SK-N-SH (cell line): Measurements from ENCODE around the gene VPS33B. TPM values are rescaled to one million over a fixed set of nuclear protein-coding genes. Genes with fewer than 3 reads are reported as not detected.

ENCODE experiments used
- CTCF ChIA-PET: fragments of 300-600, 350-600 bp; formaldehyde crosslinking; extraction: SDS; loops from one replicate; lab custom pipeline; 2021; lab: Yijun Ruan, JAX
- POLR2A ChIA-PET: fragments of 350-600 bp; sonication (Branson Sonifier 250); formaldehyde crosslinking; extraction: SDS; loops from one replicate; lab custom pipeline; 2020; ENCODE audit warnings: antibody characterized with exemption, inconsistent platforms; lab: Yijun Ruan, JAX
- DNase-seq: peaks from one replicate; pipeline ENCODE4 v3.0.0; 2012
- H2AFZ ChIP-seq: fragments of 200-600 bp; sonication (generic); 2 replicates; pipeline ENCODE4 v1.8.1; 2016; ENCODE audit warnings: antibody characterized with exemption, mild to moderate bottlenecking, low read depth
- H3F3A ChIP-seq: fragments of 200-600 bp; sonication (generic); replicated peaks from 2 replicates; pipeline ENCODE3; 2016; ENCODE audit warnings: antibody characterized with exemption, mild to moderate bottlenecking; ENCODE audit not compliant: insufficient read depth
- H3K27ac ChIP-seq, 2 experiments: fragments of 200-500 bp in 1 of 2; fragments of 200-600 bp in 1 of 2; sonication (Bioruptor generic) in 1 of 2; sonication (generic), shearing (Covaris generic) in 1 of 2; 2 replicates each; pipeline versions ENCODE4 v1.5.1 to v1.6.1; 2014 to 2016; ENCODE audit warnings: low read depth in 2 of 2, inconsistent platforms in 1 of 2, low read length in 1 of 2, mild to moderate bottlenecking in 1 of 2, mixed read lengths in 1 of 2
- H3K27me3 ChIP-seq: fragments of 200-600 bp; sonication (generic), shearing (Covaris generic); 2 replicates; pipeline ENCODE4 v1.6.1; 2016; ENCODE audit warnings: mixed run types; ENCODE audit not compliant: insufficient read depth
- H3K36me3 ChIP-seq, 2 experiments: fragments of 200-500 bp in 1 of 2; fragments of 200-600 bp in 1 of 2; sonication (Bioruptor generic) in 1 of 2; sonication (generic) in 1 of 2; replicated peaks in 1 of 2; 2 replicates each; pipeline versions ENCODE3 to v1.5.1; 2014 to 2016; ENCODE audit warnings: low read length in 1 of 2, mild to moderate bottlenecking in 1 of 2; ENCODE audit not compliant: insufficient read depth in 2 of 2, control insufficient read depth in 1 of 2
- H3K4me1 ChIP-seq, 2 experiments: fragments of 200-500 bp in 1 of 2; fragments of 200-600 bp in 1 of 2; sonication (Bioruptor generic) in 1 of 2; sonication (generic), shearing (Covaris generic) in 1 of 2; 2 replicates each; pipeline versions ENCODE4 v1.5.1 to v1.6.1; 2014 to 2016; ENCODE audit warnings: low read depth in 1 of 2, low read length in 1 of 2, mixed run types in 1 of 2; ENCODE audit not compliant: insufficient read depth in 2 of 2, control insufficient read depth in 1 of 2
- H3K4me2 ChIP-seq: fragments of 200-600 bp; sonication (generic), shearing (Covaris generic); 2 replicates; pipeline ENCODE4 v1.6.1; 2017; ENCODE audit warnings: mixed run types
- H3K4me3 ChIP-seq, 2 experiments: fragments of 200-500 bp in 1 of 2; fragments of 200-600 bp in 1 of 2; sonication (Bioruptor generic) in 1 of 2; sonication (generic), shearing (Covaris generic) in 1 of 2; 2 replicates each; pipeline versions ENCODE4 v1.5.1 to v1.8.1; 2014 to 2016; ENCODE audit warnings: low read depth in 2 of 2, inconsistent platforms in 1 of 2, low read length in 1 of 2, mild to moderate bottlenecking in 1 of 2, mixed read lengths in 1 of 2, moderate library complexity in 1 of 2
- H3K79me2 ChIP-seq: fragments of 200-600 bp; sonication (generic); 2 replicates; pipeline ENCODE4 v1.8.1; 2017; ENCODE audit warnings: mild to moderate bottlenecking; ENCODE audit not compliant: insufficient read depth
- H3K9ac ChIP-seq: fragments of 200-600 bp; sonication (generic); 2 replicates; pipeline ENCODE4 v1.6.1; 2017; ENCODE audit warnings: mixed run types
- H3K9me2 ChIP-seq: fragments of 200-600 bp; sonication (generic); 2 replicates; pipeline ENCODE4 v1.6.1; 2017; ENCODE audit warnings: mixed run types
- H3K9me3 ChIP-seq: fragments of 200-600 bp; sonication (generic); 2 replicates; pipeline ENCODE4 v1.6.1; 2017; ENCODE audit warnings: mixed run types, mild to moderate bottlenecking, moderate library complexity
- H4K20me1 ChIP-seq: fragments of 200-600 bp; sonication (generic); 2 replicates; pipeline ENCODE4 v1.6.1; 2017; ENCODE audit warnings: mild to moderate bottlenecking, mixed run types; ENCODE audit not compliant: insufficient read depth
- CHD2 ChIP-seq: fragments of 150-350 bp; IDR thresholded peaks from 2 replicates; pipeline ENCODE4 v1.6.1; 2018; ENCODE audit warnings: low read length; ENCODE audit not compliant: partially characterized antibody
- FOXJ3 ChIP-seq: sonication (generic); formaldehyde crosslinking; IDR thresholded peaks from 2 replicates; pipeline ENCODE4 v1.5.1; 2020; ENCODE audit warnings: mild to moderate bottlenecking, missing genetic modification reagents
- FOXM1 ChIP-seq: IDR thresholded peaks from 2 replicates; pipeline ENCODE4 v1.4.0; 2012; ENCODE audit warnings: low read depth, mild to moderate bottlenecking
- GABPA ChIP-seq: IDR thresholded peaks from 2 replicates; pipeline ENCODE4 v1.4.0; 2012; ENCODE audit warnings: low read depth, mild to moderate bottlenecking
- MEF2A ChIP-seq: IDR thresholded peaks from 2 replicates; pipeline ENCODE4 v1.4.0; 2012; ENCODE audit warnings: low read depth, borderline replicate concordance
- NRF1 ChIP-seq: IDR thresholded peaks from 2 replicates; pipeline ENCODE4 v1.6.1; 2012; ENCODE audit warnings: low read depth, mild to moderate bottlenecking, low read length
- PBX3 ChIP-seq: IDR thresholded peaks from 2 replicates; pipeline ENCODE4; 2012
- RAD21 ChIP-seq: IDR thresholded peaks from 2 replicates; pipeline ENCODE4 v1.6.1; 2012; ENCODE audit warnings: mild to moderate bottlenecking, low read length
- RCOR1 ChIP-seq: fragments of 150-350 bp; IDR thresholded peaks from 2 replicates; pipeline ENCODE4 v1.6.1; 2017; ENCODE audit warnings: antibody characterized with exemption, low read length
- RXRA ChIP-seq: IDR thresholded peaks from 2 replicates; pipeline ENCODE4 v1.4.0; 2012; ENCODE audit warnings: low read depth, mild to moderate bottlenecking, borderline replicate concordance
- SMC3 ChIP-seq: IDR thresholded peaks from 2 replicates; pipeline ENCODE4 v1.6.1; 2012; ENCODE audit warnings: low read depth, low read length, improper control_type of control experiment
- TAF1 ChIP-seq: IDR thresholded peaks from 2 replicates; pipeline ENCODE4 v1.6.1; 2012; ENCODE audit warnings: low read depth, mild to moderate bottlenecking, low read length, moderate library complexity, borderline replicate concordance
- TEAD4 ChIP-seq: IDR thresholded peaks from 2 replicates; pipeline ENCODE4 v1.4.0; 2012; ENCODE audit warnings: mild to moderate bottlenecking, borderline replicate concordance; ENCODE audit not compliant: insufficient read depth
- USF1 ChIP-seq: IDR thresholded peaks from 2 replicates; pipeline ENCODE4 v1.4.0; 2012; ENCODE audit warnings: low read depth, borderline replicate concordance
- USF2 ChIP-seq: fragments of 150-350 bp; IDR thresholded peaks from 2 replicates; pipeline ENCODE4 v1.6.1; 2017; ENCODE audit warnings: antibody characterized with exemption, low read length, low read depth, borderline replicate concordance
- YY1 ChIP-seq: IDR thresholded peaks from 2 replicates; pipeline ENCODE4 v1.4.0; 2012; ENCODE audit warnings: low read depth, mild to moderate bottlenecking
- WGBS: methylation state at CpG from one replicate; pipeline ENCODE4 v1.1.6; 2017; ENCODE audit warnings: low lambda C conversion rate; 5-methylcytosine and 5-hydroxymethylcytosine counted together
- polyA plus RNA-seq, 3 experiments: library from polyadenylated mRNA; depleted of rRNA; stranded (reverse); fragments of >200 nt; gene quantifications; 2 replicates each; pipeline ENCODE4 v1.2.3, GENCODE V29; 2012
- TF ChIP-seq, protein P1 (sequence below): fragments of 150-350 bp; IDR thresholded peaks from 2 replicates; pipeline ENCODE4 v1.6.1; 2016; ENCODE audit warnings: mild to moderate bottlenecking, low read depth, low read length
- TF ChIP-seq, protein P2 (sequence below): fragments of 200-600 bp; sonication (generic); IDR thresholded peaks from 2 replicates; pipeline ENCODE4 v1.6.1; 2017; ENCODE audit warnings: antibody characterized with exemption, mild to moderate bottlenecking, moderate library complexity
- TF ChIP-seq, protein P3 (sequence below): IDR thresholded peaks from 2 replicates; pipeline ENCODE4 v1.4.0; 2012; ENCODE audit warnings: low read depth, borderline replicate concordance

Gene VPS33B
- polyA plus RNA-seq, 1 of the 3 experiments (the other 2 are of a cell fraction) = 16.6 TPM

- TF ChIP-seq MEF2A (no peak), TAF1 (no peak), RXRA (no peak), NRF1 (no peak), GABPA (no peak), FOXJ3 (no peak), USF1 (no peak), RCOR1 (no peak), SMC3 (no peak), FOXM1 (no peak), USF2 (no peak)
- TF ChIP-seq, protein P1, sequence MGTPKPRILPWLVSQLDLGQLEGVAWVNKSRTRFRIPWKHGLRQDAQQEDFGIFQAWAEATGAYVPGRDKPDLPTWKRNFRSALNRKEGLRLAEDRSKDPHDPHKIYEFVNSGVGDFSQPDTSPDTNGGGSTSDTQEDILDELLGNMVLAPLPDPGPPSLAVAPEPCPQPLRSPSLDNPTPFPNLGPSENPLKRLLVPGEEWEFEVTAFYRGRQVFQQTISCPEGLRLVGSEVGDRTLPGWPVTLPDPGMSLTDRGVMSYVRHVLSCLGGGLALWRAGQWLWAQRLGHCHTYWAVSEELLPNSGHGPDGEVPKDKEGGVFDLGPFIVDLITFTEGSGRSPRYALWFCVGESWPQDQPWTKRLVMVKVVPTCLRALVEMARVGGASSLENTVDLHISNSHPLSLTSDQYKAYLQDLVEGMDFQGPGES = no peak
- TF ChIP-seq, protein P2, sequence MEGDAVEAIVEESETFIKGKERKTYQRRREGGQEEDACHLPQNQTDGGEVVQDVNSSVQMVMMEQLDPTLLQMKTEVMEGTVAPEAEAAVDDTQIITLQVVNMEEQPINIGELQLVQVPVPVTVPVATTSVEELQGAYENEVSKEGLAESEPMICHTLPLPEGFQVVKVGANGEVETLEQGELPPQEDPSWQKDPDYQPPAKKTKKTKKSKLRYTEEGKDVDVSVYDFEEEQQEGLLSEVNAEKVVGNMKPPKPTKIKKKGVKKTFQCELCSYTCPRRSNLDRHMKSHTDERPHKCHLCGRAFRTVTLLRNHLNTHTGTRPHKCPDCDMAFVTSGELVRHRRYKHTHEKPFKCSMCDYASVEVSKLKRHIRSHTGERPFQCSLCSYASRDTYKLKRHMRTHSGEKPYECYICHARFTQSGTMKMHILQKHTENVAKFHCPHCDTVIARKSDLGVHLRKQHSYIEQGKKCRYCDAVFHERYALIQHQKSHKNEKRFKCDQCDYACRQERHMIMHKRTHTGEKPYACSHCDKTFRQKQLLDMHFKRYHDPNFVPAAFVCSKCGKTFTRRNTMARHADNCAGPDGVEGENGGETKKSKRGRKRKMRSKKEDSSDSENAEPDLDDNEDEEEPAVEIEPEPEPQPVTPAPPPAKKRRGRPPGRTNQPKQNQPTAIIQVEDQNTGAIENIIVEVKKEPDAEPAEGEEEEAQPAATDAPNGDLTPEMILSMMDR = no peak
- CTCF ChIA-PET = interaction anchor here (1.3 to 2.9 kb wide), 2 partner anchors 13 to 179 kb away, joined by 3 to 19 read pairs; no protein-coding TSS in a partner anchor
- WGBS = 55% methylated on average over 3 of the region's 3 CpGs
- POLR2A ChIA-PET = no interaction called here
- H3K9me2 ChIP-seq = no peaks in the 10 kb centered on the region
- H3K4me1 ChIP-seq = peaks cover 0 to 7% of the 10 kb centered on the region in 2 experiments; a peak in 1 of 4 replicates
- H3K4me2 ChIP-seq = no peak overlapping the region
- H3F3A ChIP-seq = no peaks in the 10 kb centered on the region
- H3K4me3 ChIP-seq = no peak overlapping the region
- no peak overlapping the region for H3K27ac ChIP-seq
- H2AFZ ChIP-seq = no peak overlapping the region
- no peaks in the 10 kb centered on the region for H4K20me1 ChIP-seq
- no peaks in the 10 kb centered on the region for H3K36me3 ChIP-seq
- no peaks in the 10 kb centered on the region for H3K9me3 ChIP-seq
- no peak overlapping the region for H3K9ac ChIP-seq
- no peaks in the 10 kb centered on the region for H3K79me2 ChIP-seq
- no peaks in the 10 kb centered on the region for H3K27me3 ChIP-seq
- no peak for DNase-seq
These were observed 46.6 kb upstream of the VPS33B start for GRCh38 chr15:91068966-91069365.

- Histone ChIP-seq H3K9me3 (no peaks in the 10 kb centered on the region), H3K4me3 (no peak overlapping the region), H3K4me2 (no peak overlapping the region), H3K36me3 (no peaks in the 10 kb centered on the region), H4K20me1 (no peaks in the 10 kb centered on the region), H3K9ac (no peak overlapping the region), H3K79me2 (no peaks in the 10 kb centered on the region), H3F3A (no peaks in the 10 kb centered on the region), H3K27ac (no peak overlapping the region), H2AFZ (no peak overlapping the region), H3K9me2 (no peaks in the 10 kb centered on the region), H3K4me1 (peaks cover 0 to 7% of the 10 kb centered on the region in 2 experiments; a peak in 1 of 4 replicates), H3K27me3 (no peaks in the 10 kb centered on the region)
- POLR2A ChIA-PET = no interaction called here
- no peak for DNase-seq
- WGBS = 32% methylated on average over 2 of the region's 2 CpGs
- CTCF ChIA-PET = interaction anchor here (1.0 to 2.9 kb wide), 3 partner anchors 13 to 179 kb away, joined by 3 to 19 read pairs (median 4); no protein-coding TSS in a partner anchor
- TF ChIP-seq YY1 = no peak
- TF ChIP-seq TEAD4 = no peak
- no peak for TF ChIP-seq PBX3
- no peak for TF ChIP-seq CHD2
- TF ChIP-seq FOXM1 = no peak
- TF ChIP-seq, protein P3, sequence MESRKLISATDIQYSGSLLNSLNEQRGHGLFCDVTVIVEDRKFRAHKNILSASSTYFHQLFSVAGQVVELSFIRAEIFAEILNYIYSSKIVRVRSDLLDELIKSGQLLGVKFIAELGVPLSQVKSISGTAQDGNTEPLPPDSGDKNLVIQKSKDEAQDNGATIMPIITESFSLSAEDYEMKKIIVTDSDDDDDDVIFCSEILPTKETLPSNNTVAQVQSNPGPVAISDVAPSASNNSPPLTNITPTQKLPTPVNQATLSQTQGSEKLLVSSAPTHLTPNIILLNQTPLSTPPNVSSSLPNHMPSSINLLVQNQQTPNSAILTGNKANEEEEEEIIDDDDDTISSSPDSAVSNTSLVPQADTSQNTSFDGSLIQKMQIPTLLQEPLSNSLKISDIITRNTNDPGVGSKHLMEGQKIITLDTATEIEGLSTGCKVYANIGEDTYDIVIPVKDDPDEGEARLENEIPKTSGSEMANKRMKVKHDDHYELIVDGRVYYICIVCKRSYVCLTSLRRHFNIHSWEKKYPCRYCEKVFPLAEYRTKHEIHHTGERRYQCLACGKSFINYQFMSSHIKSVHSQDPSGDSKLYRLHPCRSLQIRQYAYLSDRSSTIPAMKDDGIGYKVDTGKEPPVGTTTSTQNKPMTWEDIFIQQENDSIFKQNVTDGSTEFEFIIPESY = no peak
- TF ChIP-seq MEF2A = no peak
- TF ChIP-seq RAD21 = no peak
- no peak for TF ChIP-seq NRF1
- no peak for TF ChIP-seq USF1
These were observed 46.0 kb upstream of the VPS33B start for GRCh38 chr15:91068436-91068835.
